ENCODE data around the gene ZNF620. TPM values are rescaled to one million over a fixed set of nuclear protein-coding genes. Genes with fewer than 3 reads are reported as not detected.

The ZNF620 gene
- total RNA-seq, 1 donor from 2014 or later = 2.7 TPM

Other genes with a start within 250 kb of the ZNF620 start
- gene EIF1B, start 196.3 kb upstream of the ZNF620 start, total RNA-seq = 79.5 TPM
- 1.1 TPM for gene ENTPD3, start 118.9 kb upstream of the ZNF620 start, total RNA-seq
- 1,394 TPM for gene RPL14, start 48.7 kb upstream of the ZNF620 start, total RNA-seq
- 3.6 TPM for gene ZNF619, start 28.9 kb upstream of the ZNF620 start, total RNA-seq
- 18.8 TPM for gene ZNF621, start 18.9 kb downstream of the ZNF620 start, total RNA-seq